ENCODE measurements around the gene ADCY5. TPM values are rescaled to one million over a fixed set of nuclear protein-coding genes. Genes with fewer than 3 reads are reported as not detected.

The ADCY5 gene
- total RNA-seq, 4 donors from 2014 or later: 0.46 to 3.5 (median 1.3) TPM

DNA sequence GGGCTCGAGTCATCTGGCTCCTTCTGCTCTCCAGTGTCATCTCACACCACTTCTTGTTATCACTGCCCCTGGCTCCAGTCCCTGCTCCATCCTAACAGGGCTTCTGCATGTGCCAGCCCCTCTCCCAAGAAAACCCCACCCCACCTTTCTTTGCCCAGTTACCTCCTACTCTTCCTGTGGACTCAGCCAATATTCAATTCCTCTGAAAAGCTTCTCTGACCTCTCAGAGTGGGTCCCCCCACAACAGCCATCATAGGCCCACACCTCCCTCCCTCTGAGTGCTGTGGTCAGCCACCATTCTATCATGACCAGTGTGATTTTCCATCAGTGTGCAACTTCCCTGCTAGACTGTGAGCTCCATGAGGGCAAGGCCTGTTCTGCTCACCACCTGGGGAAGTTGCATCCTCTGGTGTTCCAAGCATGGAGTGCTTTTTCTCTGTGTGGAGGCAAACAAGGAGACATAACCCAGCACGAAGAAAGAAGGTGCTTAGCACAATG lies 71.6 kb downstream of the ADCY5 start:
- 56 to 64% methylated on average over 2 of the region's 2 CpGs for WGBS, 2 donors
- no peak for TF ChIP-seq POLR2A (IDR thresholded peaks at IDR 0.05)
- TF ChIP-seq, protein P1, sequence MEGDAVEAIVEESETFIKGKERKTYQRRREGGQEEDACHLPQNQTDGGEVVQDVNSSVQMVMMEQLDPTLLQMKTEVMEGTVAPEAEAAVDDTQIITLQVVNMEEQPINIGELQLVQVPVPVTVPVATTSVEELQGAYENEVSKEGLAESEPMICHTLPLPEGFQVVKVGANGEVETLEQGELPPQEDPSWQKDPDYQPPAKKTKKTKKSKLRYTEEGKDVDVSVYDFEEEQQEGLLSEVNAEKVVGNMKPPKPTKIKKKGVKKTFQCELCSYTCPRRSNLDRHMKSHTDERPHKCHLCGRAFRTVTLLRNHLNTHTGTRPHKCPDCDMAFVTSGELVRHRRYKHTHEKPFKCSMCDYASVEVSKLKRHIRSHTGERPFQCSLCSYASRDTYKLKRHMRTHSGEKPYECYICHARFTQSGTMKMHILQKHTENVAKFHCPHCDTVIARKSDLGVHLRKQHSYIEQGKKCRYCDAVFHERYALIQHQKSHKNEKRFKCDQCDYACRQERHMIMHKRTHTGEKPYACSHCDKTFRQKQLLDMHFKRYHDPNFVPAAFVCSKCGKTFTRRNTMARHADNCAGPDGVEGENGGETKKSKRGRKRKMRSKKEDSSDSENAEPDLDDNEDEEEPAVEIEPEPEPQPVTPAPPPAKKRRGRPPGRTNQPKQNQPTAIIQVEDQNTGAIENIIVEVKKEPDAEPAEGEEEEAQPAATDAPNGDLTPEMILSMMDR (IDR thresholded peaks at IDR 0.05): no peak
- no peak overlapping the region for H3K4me3 ChIP-seq (ENCODE audit: low read depth, poor library complexity, severe bottlenecking)
- no peak for DNase-seq (ENCODE audit: low spot score in 2 of 2)
- intact Hi-C loops (cut with DNase I; ENCODE audit: low total_unique reads): no loop called here

- WGBS, 2 donors: 51 to 52% methylated on average over 11 of the region's 11 CpGs
- no peak overlapping the region for H3K4me3 ChIP-seq (ENCODE audit: low read depth, poor library complexity, severe bottlenecking)
- no peak for DNase-seq (ENCODE audit: low spot score in 2 of 2)
- intact Hi-C loops (cut with DNase I; ENCODE audit: low total_unique reads): no loop called here
- TF ChIP-seq POLR2A (IDR thresholded peaks at IDR 0.05): no peak
Measured at GRCh38 chr3:123376451-123377242, 72.2 kb downstream of the ADCY5 start.

DNA sequence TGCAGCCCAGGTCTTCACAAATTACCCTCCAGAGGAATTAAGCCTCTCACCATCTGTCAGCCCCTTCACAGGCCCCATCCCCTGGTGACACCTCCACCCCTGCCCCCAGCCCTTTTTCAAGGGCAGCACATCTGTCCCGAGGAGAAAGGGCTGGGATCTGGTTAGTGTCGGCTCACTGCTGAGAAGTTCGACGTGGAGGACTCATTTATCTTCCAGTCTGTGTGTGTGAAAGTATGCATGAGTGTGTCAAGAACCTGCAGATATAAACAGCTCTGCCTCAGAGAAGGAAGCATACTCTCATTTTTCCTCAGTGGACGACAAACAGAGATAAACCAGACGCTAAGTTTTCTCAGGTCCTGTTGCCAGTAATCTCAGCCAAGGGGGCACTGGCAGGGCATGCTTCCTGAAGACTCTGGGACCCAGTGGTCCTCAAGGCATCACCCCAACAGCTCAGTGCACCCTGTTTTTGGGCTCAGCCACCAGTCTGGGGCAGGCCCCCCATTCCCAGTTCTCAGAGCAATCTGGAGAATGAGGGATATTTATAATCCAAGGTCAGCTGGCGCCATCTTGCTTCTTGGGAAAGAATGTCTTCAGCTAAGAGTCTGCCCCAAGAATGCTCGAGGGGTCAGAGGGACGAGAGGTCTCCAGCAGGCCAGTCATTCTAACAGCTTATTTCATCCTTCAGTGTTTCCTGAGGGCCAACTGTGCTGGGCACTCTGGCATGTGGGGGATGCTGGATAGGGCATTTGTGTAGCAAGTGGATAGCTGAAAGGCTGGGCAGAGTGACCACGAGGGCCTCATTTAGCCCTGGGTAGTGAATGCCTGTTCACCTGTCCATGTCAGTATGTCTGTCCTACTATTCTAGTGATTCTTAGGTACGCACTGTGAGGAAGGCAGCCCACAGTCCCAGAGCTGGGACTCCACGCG lies 73.6 kb downstream of the ADCY5 start:
- 79 to 86% methylated on average over 13 of the region's 13 CpGs for WGBS, 2 donors
- no peak for TF ChIP-seq POLR2A (IDR thresholded peaks at IDR 0.05)
- TF ChIP-seq, protein P1 (IDR thresholded peaks at IDR 0.05): no peak
- no peak for DNase-seq (ENCODE audit: low spot score in 2 of 2)
- intact Hi-C loops (cut with DNase I; ENCODE audit: low total_unique reads): no loop called here
- H3K4me3 ChIP-seq (ENCODE audit: low read depth, poor library complexity, severe bottlenecking): no peak overlapping the region

DNA sequence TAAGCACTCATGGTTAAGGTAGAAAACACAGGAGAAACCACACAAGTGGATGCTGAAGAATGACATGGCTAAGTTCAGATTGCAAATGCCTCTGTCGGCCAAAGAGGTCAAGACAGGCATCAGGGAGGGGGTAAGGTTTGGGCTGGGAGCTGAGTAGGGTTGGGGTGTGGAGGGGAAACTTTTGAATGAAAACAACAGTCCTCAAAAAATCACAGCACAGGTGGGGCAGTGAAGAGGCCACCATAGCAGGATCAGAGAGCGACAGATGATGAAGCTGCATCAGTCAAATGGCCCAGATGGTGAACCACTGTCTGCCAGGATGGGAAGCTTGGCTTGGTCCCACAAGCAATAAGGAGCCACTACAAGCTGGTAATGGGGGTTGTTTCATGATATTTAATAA lies 74.9 kb downstream of the ADCY5 start:
- TF ChIP-seq, protein P1 (IDR thresholded peaks at IDR 0.05): no peak
- no peak for TF ChIP-seq POLR2A (IDR thresholded peaks at IDR 0.05)
- intact Hi-C loops (cut with DNase I; ENCODE audit: low total_unique reads): no loop called here
- H3K4me3 ChIP-seq (ENCODE audit: low read depth, poor library complexity, severe bottlenecking): no peak overlapping the region
- 66% methylated on average over 2 of the region's 2 CpGs for WGBS, 2 donors
- DNase-seq (ENCODE audit: low spot score in 2 of 2): no peak

GRCh38 chr3:123373474-123373987 lies 75.4 kb downstream of the ADCY5 start:
- WGBS, 2 donors: 50 to 54% methylated on average over 11 to 12 of the region's 13 CpGs
- intact Hi-C loops (cut with DNase I; ENCODE audit: low total_unique reads): no loop called here
- DNase-seq (ENCODE audit: low spot score in 2 of 2): no peak

More at GRCh38 chr3:123373474-123373987, 75.4 kb downstream of the ADCY5 start:
- no peak overlapping the region for H3K4me3 ChIP-seq (ENCODE audit: low read depth, poor library complexity, severe bottlenecking)
- TF ChIP-seq, protein P1 (IDR thresholded peaks at IDR 0.05): no peak
- no peak for TF ChIP-seq POLR2A (IDR thresholded peaks at IDR 0.05)

Data from lower leg skin (tissue), 4 donors.